Ovary (tissue), 3 donors: Measurements from ENCODE around the gene CCDC88B.

ENCODE experiments used
- CTCF ChIP-seq, 3 donors: fragments of 450-650 bp in 2 of 3; fragments of 200-600 bp in 1 of 3; IDR thresholded peaks; one replicate each; pipeline versions ENCODE4 v1.5.1 to v1.8.0; 2016 to 2022; ENCODE audit warnings: antibody characterized with exemption in 3 of 3, mild to moderate bottlenecking in 1 of 3
- POLR2A ChIP-seq: fragments of 450-650 bp; IDR thresholded peaks from one replicate; pipeline ENCODE4 v1.6.1; 2017; ENCODE audit warnings: antibody characterized with exemption, mild to moderate bottlenecking, moderate library complexity
- donor health status: DM: no; HTN: no; CAD: no.

DNA sequence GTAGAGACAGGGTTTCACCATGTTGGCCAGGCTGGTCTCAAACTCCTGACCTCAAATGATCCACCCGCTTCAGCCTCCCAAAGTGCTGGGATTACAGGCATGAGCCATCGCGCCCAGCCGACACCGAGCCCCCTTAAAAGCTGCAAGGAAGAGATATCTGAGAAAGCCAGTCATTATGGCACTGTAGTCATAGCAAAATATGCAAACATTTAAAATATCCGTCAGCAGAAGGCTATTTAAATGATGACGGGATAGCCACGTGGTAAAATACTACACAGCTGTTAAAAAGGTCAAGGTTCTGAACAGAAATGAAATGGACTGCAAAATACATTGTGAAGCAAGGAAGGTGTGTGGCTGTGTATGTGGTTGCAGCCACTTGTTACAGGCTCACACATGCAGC, 6.4 kb upstream of the CCDC88B start:
- no peak for TF ChIP-seq CTCF (IDR thresholded peaks at IDR 0.05)
- TF ChIP-seq POLR2A: no peak
